Skeletal muscle tissue (tissue), 4 donors: ENCODE results near the gene RNF135. TPM values are rescaled to one million over a fixed set of nuclear protein-coding genes. Genes with fewer than 3 reads are reported as not detected.
A peak's percentile ranks its signal among the peaks of the same experiment; 100 is the strongest.
"Not testable (repeated sequence)": the region's sequence is repeated elsewhere in the genome, so short reads cannot be mapped to it uniquely, and the experiment has no call there.

ENCODE experiments used
- H3K27ac ChIP-seq: one replicate; pipeline ENCODE4 v1.7.0; 2013; ENCODE audit warnings: mild to moderate bottlenecking, low read depth, low read length, inconsistent platforms
- H3K27me3 ChIP-seq, 3 donors: one replicate each; pipeline ENCODE4 v1.7.0; 2013; ENCODE audit warnings: low read length in 3 of 3; ENCODE audit not compliant: control insufficient read depth in 3 of 3, insufficient read depth in 3 of 3
- H3K36me3 ChIP-seq, 3 donors: one replicate each; pipeline ENCODE4 v1.7.0; 2013; ENCODE audit warnings: low read length in 3 of 3; ENCODE audit not compliant: control insufficient read depth in 3 of 3, insufficient read depth in 3 of 3
- H3K4me1 ChIP-seq, 3 donors: one replicate each; pipeline ENCODE4 v1.7.0; 2013; ENCODE audit warnings: low read length in 3 of 3, mild to moderate bottlenecking in 3 of 3; ENCODE audit not compliant: control insufficient read depth in 3 of 3, insufficient read depth in 3 of 3
- H3K4me3 ChIP-seq, 3 donors: one replicate each; pipeline ENCODE4 v1.7.0; 2013; ENCODE audit warnings: low read length in 3 of 3
- H3K9ac ChIP-seq, 3 donors: one replicate each; pipeline ENCODE4 v1.7.0; 2013; ENCODE audit warnings: low read length in 3 of 3, mild to moderate bottlenecking in 3 of 3, moderate library complexity in 2 of 3, low read depth in 1 of 3
- H3K9me3 ChIP-seq, 3 donors: one replicate each; pipeline ENCODE4 v1.7.0; 2013; ENCODE audit warnings: low read length in 3 of 3; ENCODE audit not compliant: control insufficient read depth in 3 of 3
- total RNA-seq: library from RNA; depleted of rRNA; stranded (reverse); fragments of >200 nt; gene quantifications from one replicate; pipeline ENCODE4 v1.2.3, GENCODE V29; 2014
- donor health status: Osteomylitis.

The RNF135 gene
- total RNA-seq, 1 donor from 2014 or later, result 5.2 TPM

GRCh38 chr17:30969989-30970830 lies 629 bp upstream of the RNF135 start:
- H3K9ac ChIP-seq, result peak overlapping the region; percentile 80 to 86 (median 86)
- H3K4me1 ChIP-seq, result peaks cover 2 to 15% (median 8%) of the 10 kb centered on the region in 3 donors
- peaks cover 0 to 3% (median 0%) of the 10 kb centered on the region in 3 donors for H3K36me3 ChIP-seq
- peak overlapping the region; percentile 88 for H3K27ac ChIP-seq
- H3K27me3 ChIP-seq, result peaks cover 0 to 12% (median 5%) of the 10 kb centered on the region in 3 donors
- H3K4me3 ChIP-seq, result peak overlapping the region; percentile 74 to 79 (median 76)
- no peaks in the 10 kb centered on the region for H3K9me3 ChIP-seq

GRCh38 chr17:30975042-30975820 lies 4.4 kb downstream of the RNF135 start:
- Histone ChIP-seq H3K9ac (no peak overlapping the region), H3K27ac (no peak overlapping the region), H3K4me3 (no peak overlapping the region), H3K27me3 (peaks cover 0 to 9% (median 0%) of the 10 kb centered on the region in 3 donors), H3K9me3 (no peaks in the 10 kb centered on the region), H3K36me3 (peaks cover 0 to 8% (median 0%) of the 10 kb centered on the region in 3 donors), H3K4me1 (peaks cover 2 to 14% (median 3%) of the 10 kb centered on the region in 3 donors)

DNA sequence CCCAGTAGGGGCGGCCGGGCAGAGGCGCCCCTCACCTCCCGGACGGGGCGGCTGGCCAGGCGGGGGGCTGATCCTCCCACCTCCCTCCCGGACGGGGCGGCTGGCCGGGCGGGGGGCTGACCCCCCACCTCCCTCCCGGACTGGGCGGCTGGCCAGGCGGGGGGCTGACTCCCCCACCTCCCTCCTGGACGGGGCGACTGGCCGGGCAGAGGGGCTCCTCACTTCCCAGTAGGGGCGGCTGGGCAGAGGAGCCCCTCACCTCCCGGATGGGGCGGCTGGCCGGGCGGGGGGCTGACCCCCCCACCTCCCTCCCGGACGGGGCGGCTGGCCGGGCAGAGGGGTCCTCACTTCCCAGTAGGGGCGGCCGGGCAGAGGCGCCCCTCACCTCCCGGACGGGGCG lies 9.1 kb downstream of the RNF135 start:
- H3K9me3 ChIP-seq, H3K4me1 ChIP-seq, H3K27me3 ChIP-seq, H3K36me3 ChIP-seq, H3K27ac ChIP-seq, H3K9ac ChIP-seq, H3K4me3 ChIP-seq: not testable (repeated sequence)

- Histone ChIP-seq H3K9me3 (no peaks in the 10 kb centered on the region), H3K9ac (no peak overlapping the region), H3K4me1 (no peaks in the 10 kb centered on the region), H3K36me3 (peaks cover 3 to 14% (median 11%) of the 10 kb centered on the region in 3 donors), H3K27ac (no peak overlapping the region), H3K4me3 (no peak overlapping the region), H3K27me3 (no peaks in the 10 kb centered on the region)
Measured at GRCh38 chr17:30981531-30982519, 11.0 kb downstream of the RNF135 start.

DNA sequence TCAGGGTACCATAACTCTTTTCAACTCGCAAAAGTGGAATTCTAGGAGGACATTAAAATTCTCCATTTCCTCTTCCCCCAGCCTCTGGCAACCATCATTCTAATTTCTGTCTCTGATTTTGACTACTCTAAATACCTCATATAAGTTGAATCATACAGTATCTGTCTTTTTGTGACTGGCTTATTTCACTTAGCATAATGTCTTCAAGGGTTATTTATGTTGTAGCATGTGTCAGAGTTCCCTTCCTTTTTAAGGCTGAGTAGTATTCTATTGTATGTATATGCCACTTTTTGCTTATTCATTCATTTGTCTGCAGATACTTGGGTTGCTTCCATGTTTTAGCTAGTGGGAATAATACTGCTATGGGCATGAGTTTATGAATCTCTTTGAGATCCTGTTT lies 12.0 kb downstream of the RNF135 start:
- no peak overlapping the region for H3K27ac ChIP-seq
- H3K4me3 ChIP-seq, result no peak overlapping the region
- H3K36me3 ChIP-seq, result peaks cover 3 to 14% (median 11%) of the 10 kb centered on the region in 3 donors
- H3K4me1 ChIP-seq, result no peaks in the 10 kb centered on the region
- no peaks in the 10 kb centered on the region for H3K9me3 ChIP-seq
- no peaks in the 10 kb centered on the region for H3K27me3 ChIP-seq
- H3K9ac ChIP-seq, result no peak overlapping the region

GRCh38 chr17:30990458-30990857 lies 19.6 kb downstream of the RNF135 start:
- Histone ChIP-seq H3K36me3 (peaks cover 3 to 13% (median 10%) of the 10 kb centered on the region in 3 donors), H3K4me1 (no peaks in the 10 kb centered on the region), H3K27ac (no peak overlapping the region), H3K9ac (no peak overlapping the region), H3K4me3 (no peak overlapping the region), H3K27me3 (no peaks in the 10 kb centered on the region), H3K9me3 (no peaks in the 10 kb centered on the region)

DNA sequence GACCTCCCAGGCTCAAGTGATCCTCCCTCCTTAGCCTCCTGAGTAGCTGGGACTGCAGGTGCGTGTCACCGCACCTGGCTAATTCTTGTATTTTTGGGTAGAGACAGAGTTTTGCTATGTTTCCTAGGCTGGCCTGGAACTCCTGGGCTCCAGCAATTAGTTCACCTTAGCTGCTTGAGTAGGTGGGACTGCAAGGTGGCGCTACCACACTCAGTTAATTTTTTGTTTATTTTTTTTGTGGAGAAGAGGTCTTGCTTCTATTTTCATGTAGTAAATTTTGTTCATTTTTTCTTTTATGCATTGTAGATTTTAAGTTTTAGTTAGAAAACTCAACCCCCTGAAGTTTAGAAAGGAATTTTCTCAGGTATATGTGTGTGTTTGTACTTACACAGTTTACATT lies 21.7 kb downstream of the RNF135 start:
- Histone ChIP-seq H3K4me1 (no peaks in the 10 kb centered on the region), H3K36me3 (peaks cover 5 to 18% (median 15%) of the 10 kb centered on the region in 3 donors), H3K9me3 (no peaks in the 10 kb centered on the region), H3K9ac (no peak overlapping the region), H3K27ac (no peak overlapping the region), H3K27me3 (no peaks in the 10 kb centered on the region), H3K4me3 (no peak overlapping the region)

DNA sequence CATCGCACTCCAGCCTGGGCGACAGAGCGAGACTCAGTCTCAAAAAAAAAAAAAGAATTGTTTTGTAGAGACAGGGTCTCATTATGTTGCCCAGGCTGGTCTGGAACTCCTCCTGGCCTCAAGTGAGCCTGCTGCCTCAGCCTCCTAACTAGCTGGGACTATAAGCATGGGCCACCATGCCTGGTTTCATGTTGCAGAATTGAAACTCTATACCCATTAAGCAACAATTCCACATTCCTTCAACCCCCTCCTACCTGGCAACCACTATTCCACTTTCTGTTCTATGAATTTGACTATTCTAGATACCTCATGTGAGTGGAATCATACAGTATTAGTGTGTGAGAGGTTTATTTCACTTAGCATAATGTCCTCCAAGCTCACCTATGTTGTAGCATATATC lies 24.5 kb downstream of the RNF135 start:
- Histone ChIP-seq H3K4me1 (no peaks in the 10 kb centered on the region), H3K36me3 (peaks cover 11 to 38% (median 28%) of the 10 kb centered on the region in 3 donors), H3K9ac (no peak overlapping the region), H3K27ac (no peak overlapping the region), H3K4me3 (no peak overlapping the region), H3K9me3 (no peaks in the 10 kb centered on the region), H3K27me3 (no peaks in the 10 kb centered on the region)

GRCh38 chr17:30996486-30996885 lies 25.6 kb downstream of the RNF135 start:
- H3K36me3 ChIP-seq, result peaks cover 11 to 34% (median 28%) of the 10 kb centered on the region in 3 donors
- H3K27me3 ChIP-seq, result no peaks in the 10 kb centered on the region
- no peak overlapping the region for H3K9ac ChIP-seq
- H3K4me3 ChIP-seq, result no peak overlapping the region
- no peaks in the 10 kb centered on the region for H3K4me1 ChIP-seq
- no peaks in the 10 kb centered on the region for H3K9me3 ChIP-seq
- no peak overlapping the region for H3K27ac ChIP-seq
